HG03103 (cell line): ENCODE data around the gene DCPS.
"Not testable (repeated sequence)": the region's sequence is repeated elsewhere in the genome, so short reads cannot be mapped to it uniquely, and the experiment has no call there.

ENCODE experiments used
- ATAC-seq: cut with Tn5 transposase; IDR thresholded peaks from one replicate; pipeline ENCODE4 v1.9.1; 2021; ENCODE audit warnings: low read depth; ENCODE audit not compliant: unreplicated experiment

The DCPS gene

GRCh38 chr11:126357055-126357962 lies 53.4 kb downstream of the DCPS start:
- no peak for ATAC-seq

- ATAC-seq: no peak
Observed at GRCh38 chr11:126357969-126358762, 54.3 kb downstream of the DCPS start.

GRCh38 chr11:126358763-126359160 lies 54.9 kb downstream of the DCPS start:
- ATAC-seq: no peak

GRCh38 chr11:126359431-126360048 lies 55.7 kb downstream of the DCPS start:
- no peak for ATAC-seq

GRCh38 chr11:126360049-126360446 lies 56.2 kb downstream of the DCPS start:
- no peak for ATAC-seq

- no peak for ATAC-seq
Observed at GRCh38 chr11:126361400-126361799, 57.5 kb downstream of the DCPS start.

- no peak for ATAC-seq
Observed at GRCh38 chr11:126362879-126363655, 59.2 kb downstream of the DCPS start.

GRCh38 chr11:126363706-126364248 lies 59.9 kb downstream of the DCPS start:
- no peak for ATAC-seq

GRCh38 chr11:126364735-126365134 lies 60.9 kb downstream of the DCPS start:
- not testable (repeated sequence) for ATAC-seq

GRCh38 chr11:126365508-126365907 lies 61.6 kb downstream of the DCPS start:
- not testable (repeated sequence) for ATAC-seq

- no peak for ATAC-seq
Observed at GRCh38 chr11:126366064-126366822, 62.4 kb downstream of the DCPS start.

GRCh38 chr11:126366823-126367654 lies 63.2 kb downstream of the DCPS start:
- ATAC-seq: not testable (repeated sequence)

GRCh38 chr11:126367806-126368205 lies 63.9 kb downstream of the DCPS start:
- not testable (repeated sequence) for ATAC-seq

- not testable (repeated sequence) for ATAC-seq
Observed at GRCh38 chr11:126368336-126369119, 64.7 kb downstream of the DCPS start.

GRCh38 chr11:126370016-126370415 lies 66.2 kb downstream of the DCPS start:
- no peak for ATAC-seq

GRCh38 chr11:126371595-126371994 lies 67.7 kb downstream of the DCPS start:
- ATAC-seq: no peak

- ATAC-seq: not testable (repeated sequence)
Observed at GRCh38 chr11:126373389-126374066, 69.7 kb downstream of the DCPS start.
